Right atrium auricular region (tissue), 2 donors: ENCODE data around the gene PDE2A. TPM values are rescaled to one million over a fixed set of nuclear protein-coding genes. Genes with fewer than 3 reads are reported as not detected.

Source experiments
- DNase-seq: peaks from one replicate; pipeline ENCODE4 v3.0.0-alpha.2; 2019; ENCODE audit warnings: low spot score
- H3K27ac ChIP-seq, 2 donors: fragments of 200-600 bp; sonication (generic); 1 replicate in 1 of 2; 2 replicates in 1 of 2; pipeline ENCODE4 v1.5.1; 2016 to 2019
- H3K27me3 ChIP-seq, 2 donors: fragments of 200-600 bp; sonication (generic); one replicate each; pipeline versions ENCODE4 v1.5.1 to v1.6.0; 2017 to 2019
- H3K36me3 ChIP-seq: fragments of 200-600 bp; sonication (generic); one replicate; pipeline ENCODE4 v1.5.1; 2016
- H3K4me1 ChIP-seq, 2 donors: fragments of 200-600 bp; sonication (generic); one replicate each; pipeline versions ENCODE4 v1.5.1 to v1.6.0; 2017 to 2019
- H3K4me3 ChIP-seq, 2 donors: fragments of 200-600 bp; sonication (generic); 1 replicate in 1 of 2; 2 replicates in 1 of 2; pipeline ENCODE4 v1.5.1; 2017 to 2019; ENCODE audit warnings: mild to moderate bottlenecking in 1 of 2, moderate library complexity in 1 of 2
- H3K9me3 ChIP-seq, 2 donors: fragments of 200-600 bp; sonication (generic); one replicate each; pipeline ENCODE4 v1.5.1; 2019
- CTCF ChIP-seq, 2 donors: fragments of 200-600 bp; sonication (generic); IDR thresholded peaks; one replicate each; pipeline ENCODE4 v1.5.1; 2019; ENCODE audit warnings: antibody characterized with exemption in 2 of 2
- total RNA-seq, 2 donors: library from RNA; depleted of rRNA; stranded (reverse); fragments of >200 nt; gene quantifications; one replicate each; pipeline ENCODE4 v1.1.0, GENCODE V29; 2016

PDE2A gene
- total RNA-seq, 2 donors from 2014 or later, result 23.1 to 34.2 TPM

DNA sequence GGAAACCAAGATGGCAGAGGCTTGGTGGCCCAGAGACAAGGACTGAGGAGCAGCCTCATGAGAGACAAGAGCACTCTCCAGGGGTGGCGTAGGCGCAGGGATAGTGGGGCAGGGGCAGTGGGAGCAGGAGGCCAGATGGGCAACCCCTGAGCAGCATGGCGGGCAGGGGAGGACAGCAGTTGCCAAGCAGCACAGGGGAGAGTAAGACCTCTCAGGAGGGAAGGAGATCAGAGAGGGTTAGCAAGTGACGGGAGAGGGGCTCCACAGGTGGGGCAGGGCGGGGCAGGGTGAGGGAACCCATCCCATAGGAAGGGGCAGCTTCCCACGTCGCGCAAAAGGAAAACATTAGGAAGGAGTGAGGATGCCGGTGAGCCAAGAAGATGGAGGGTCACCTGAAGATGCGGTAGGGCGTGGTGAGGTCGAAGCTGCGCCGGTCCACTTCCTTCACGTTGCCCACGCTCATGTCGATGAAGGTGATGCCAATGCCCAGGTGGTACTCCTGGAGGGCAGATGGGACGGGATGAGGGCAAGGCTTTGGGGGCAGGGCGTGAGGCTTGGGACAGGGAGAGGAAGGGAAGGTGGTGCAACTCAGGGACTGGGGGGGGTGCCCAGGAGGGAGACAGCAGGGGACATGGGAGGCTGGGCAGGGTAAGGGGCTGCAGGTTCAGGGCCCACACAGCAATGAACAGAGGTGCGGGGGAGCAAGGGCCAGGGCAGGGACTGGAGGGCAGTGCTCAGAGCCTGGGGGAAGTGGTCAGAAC is 35.4 kb upstream of the PDE2A start:
- DNase-seq, result no peak
- no peak overlapping the region for H3K27ac ChIP-seq
- no peak overlapping the region for H3K4me3 ChIP-seq
- peaks cover 0 to 17% of the 10 kb centered on the region in 2 donors for H3K4me1 ChIP-seq
- TF ChIP-seq CTCF (IDR thresholded peaks at IDR 0.05), result no peak
- no peaks in the 10 kb centered on the region for H3K27me3 ChIP-seq
- no peaks in the 10 kb centered on the region for H3K9me3 ChIP-seq
- H3K36me3 ChIP-seq, result peaks cover 81% of the 10 kb centered on the region

GRCh38 chr11:72707032-72707431 is 32.8 kb upstream of the PDE2A start:
- DNase-seq, result no peak
- peaks cover 0 to 27% of the 10 kb centered on the region in 2 donors for H3K4me1 ChIP-seq
- no peak overlapping the region for H3K27ac ChIP-seq
- no peak overlapping the region for H3K4me3 ChIP-seq
- H3K27me3 ChIP-seq, result no peaks in the 10 kb centered on the region
- H3K36me3 ChIP-seq, result peaks cover 89% of the 10 kb centered on the region
- no peak for TF ChIP-seq CTCF (IDR thresholded peaks at IDR 0.05)
- H3K9me3 ChIP-seq, result no peaks in the 10 kb centered on the region

DNA sequence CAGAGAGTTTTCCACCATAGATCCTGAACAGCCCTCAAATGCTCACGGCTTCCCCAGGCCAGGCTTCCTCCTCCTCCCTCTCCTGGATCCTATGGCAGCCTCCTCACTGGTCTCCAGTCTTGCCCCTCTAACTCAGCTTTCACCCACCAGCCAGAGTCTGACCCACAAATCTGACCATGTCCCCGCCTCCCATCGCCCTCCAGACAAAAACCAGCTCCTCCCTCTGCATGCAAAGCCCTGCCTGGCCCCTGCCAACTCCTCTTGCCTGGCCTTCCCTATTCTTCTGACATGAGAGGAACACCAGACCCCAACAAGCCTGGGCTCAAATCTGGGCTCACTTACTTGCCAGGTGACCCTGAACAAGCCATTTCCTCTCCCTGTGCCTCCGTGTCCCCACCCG is 32.4 kb upstream of the PDE2A start:
- DNase-seq, result no peak
- no peaks in the 10 kb centered on the region for H3K27me3 ChIP-seq
- peaks cover 89% of the 10 kb centered on the region for H3K36me3 ChIP-seq
- TF ChIP-seq CTCF (IDR thresholded peaks at IDR 0.05), result no peak
- H3K9me3 ChIP-seq, result no peaks in the 10 kb centered on the region
- no peak overlapping the region for H3K27ac ChIP-seq
- H3K4me3 ChIP-seq, result no peak overlapping the region
- peaks cover 0 to 30% of the 10 kb centered on the region in 2 donors for H3K4me1 ChIP-seq

DNA sequence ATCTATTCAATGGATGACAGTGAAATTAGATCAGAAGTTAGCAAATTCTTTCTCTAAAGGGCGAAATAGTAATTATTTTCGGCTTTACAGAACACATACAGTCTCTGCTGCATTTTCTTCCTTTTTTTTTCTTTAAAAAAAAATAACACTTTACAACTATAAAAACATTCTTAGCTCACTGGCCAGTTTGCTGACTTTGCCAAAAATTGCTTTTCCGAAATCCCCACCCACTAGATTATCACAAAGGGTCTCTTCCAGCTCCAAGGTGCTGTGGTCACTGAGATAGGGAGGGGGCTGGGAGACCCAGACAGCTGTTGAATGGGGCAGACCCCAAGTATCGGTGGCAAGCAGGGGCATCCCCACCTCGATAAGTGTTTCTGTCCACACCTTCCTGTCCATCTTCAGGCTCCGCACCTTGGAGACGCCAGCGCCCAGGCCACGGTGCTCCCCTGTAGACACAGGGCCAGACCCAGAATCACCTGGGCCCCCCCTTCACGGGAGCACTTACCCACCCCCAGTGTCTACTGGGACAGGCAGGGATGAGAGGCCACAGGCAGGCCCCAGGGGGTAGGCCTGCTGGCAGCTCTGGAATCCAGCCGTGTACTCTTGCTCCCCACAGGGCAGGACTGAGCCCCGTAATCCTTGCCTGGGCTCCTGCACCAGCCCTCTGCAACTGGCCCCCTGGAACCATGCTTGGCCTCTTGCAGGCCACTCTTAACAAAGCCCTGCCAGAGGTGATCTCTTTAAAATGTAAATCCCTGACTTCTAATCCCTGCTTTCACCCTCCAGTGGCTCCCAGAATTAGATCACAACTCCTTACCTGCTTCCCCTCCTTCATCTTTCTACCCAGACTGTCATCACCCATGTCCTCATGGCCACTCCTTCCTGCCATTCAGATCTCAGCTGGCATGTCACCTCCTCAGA is 31.5 kb upstream of the PDE2A start:
- Histone ChIP-seq H3K4me3 (no peak overlapping the region), H3K27ac (no peak overlapping the region), H3K36me3 (peaks cover 89% of the 10 kb centered on the region), H3K9me3 (no peaks in the 10 kb centered on the region), H3K4me1 (peaks cover 0 to 31% of the 10 kb centered on the region in 2 donors), H3K27me3 (no peaks in the 10 kb centered on the region)
- TF ChIP-seq CTCF (IDR thresholded peaks at IDR 0.05), result no peak
- no peak for DNase-seq

DNA sequence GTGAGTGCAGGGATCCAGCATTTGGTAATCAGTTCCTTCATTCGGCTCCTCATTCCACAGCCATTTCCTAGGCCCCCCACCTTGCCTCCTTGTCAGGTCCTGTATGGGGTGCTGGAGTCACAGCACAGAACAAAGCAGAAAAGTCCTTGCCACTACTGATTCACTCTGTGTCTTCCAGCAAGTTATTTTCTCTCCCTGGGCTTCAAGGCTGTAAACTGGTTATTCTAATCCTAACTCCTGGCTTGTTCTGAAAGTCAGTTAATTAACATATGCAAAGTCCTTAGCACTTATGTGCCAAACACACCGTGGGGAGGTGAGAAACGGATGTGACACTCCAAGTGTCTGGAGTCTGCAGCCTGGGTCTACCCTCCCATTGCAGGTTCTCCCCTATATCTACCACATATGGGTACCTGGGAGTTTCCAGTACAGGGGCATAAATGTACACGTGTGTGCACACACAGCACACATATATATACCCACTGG is 30.6 kb upstream of the PDE2A start:
- no peak for DNase-seq
- H3K4me3 ChIP-seq, result no peak overlapping the region
- no peaks in the 10 kb centered on the region for H3K9me3 ChIP-seq
- TF ChIP-seq CTCF (IDR thresholded peaks at IDR 0.05), result no peak
- H3K27me3 ChIP-seq, result no peaks in the 10 kb centered on the region
- no peak overlapping the region for H3K27ac ChIP-seq
- H3K36me3 ChIP-seq, result peaks cover 88% of the 10 kb centered on the region
- peaks cover 0 to 35% of the 10 kb centered on the region in 2 donors for H3K4me1 ChIP-seq
